ENCODE data around the gene KCNJ12.

KCNJ12 gene

DNA sequence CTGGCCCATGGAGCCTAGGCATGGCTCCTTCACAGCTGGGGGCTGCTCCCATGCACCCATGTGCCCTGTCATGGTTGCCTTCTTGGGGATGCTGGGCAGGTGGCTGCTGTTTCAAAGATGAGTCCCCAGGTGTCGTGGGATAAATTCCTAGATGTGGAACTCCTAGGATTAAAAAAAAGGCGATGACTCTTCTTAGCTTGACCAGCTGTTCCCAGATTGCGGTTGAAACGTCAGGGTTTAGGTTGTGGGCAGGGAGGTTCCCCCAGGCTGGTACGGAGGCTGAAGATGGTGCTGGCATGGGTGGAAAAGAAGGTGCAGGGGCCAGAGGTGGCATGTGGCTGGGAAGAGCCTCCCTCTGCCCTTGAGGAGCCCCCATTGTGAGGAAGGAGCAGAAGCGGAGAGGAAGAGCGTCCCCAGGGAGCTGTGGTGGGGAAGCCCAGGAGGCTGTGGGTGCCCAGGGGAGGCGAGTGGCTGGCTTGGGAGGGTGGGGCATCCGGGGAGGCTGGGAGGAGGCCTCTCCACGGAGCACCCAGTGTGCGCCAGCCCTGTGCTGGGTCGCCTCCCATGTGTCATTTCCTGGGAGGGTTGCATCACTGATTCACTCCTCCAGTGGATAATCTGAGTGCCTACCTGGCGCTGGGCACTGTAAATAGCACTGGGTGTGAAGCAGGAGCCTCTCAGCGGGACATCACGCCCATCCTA lies 7.5 kb upstream of the KCNJ12 start:
- no peak for DNase-seq

DNA sequence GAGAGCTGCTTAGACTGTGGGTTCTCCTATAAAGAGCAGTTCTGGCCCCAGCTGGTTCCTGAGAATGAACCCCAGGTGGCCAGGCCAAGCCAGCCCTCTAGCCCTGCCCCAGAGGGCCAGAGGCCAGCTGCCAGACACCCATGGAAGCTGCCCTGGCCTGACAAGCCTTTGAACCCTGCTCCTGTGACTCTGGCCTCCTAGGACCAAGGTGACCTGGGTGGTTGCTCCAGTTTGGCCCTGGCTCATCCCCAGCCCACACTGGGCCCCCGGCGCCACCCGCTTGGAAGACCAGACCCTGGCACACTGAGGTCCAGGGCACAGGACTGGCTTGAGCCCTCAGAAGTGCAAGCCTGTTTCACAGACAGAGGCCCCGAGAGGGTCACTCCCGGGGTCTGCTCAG lies 6.8 kb upstream of the KCNJ12 start:
- no peak for DNase-seq

DNA sequence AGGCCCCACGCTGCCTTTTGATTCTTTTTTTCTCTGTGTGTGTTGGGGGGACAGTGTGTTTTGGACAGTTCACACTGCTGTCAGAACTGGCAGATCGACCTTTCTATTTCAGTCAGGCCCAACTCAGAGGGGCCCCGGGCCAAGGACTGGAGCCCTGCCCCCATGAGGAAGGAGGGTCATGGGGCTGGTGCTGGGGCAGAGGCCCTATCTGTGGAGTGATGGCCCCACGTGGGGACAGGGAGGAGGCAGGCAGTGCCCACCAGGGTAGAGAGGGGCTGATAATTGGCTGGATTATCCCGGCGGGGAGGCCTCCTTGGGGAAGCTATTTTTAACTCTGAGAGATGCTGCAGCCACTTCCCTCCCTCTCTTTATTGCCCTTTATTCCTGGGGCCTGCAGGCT lies 5.7 kb upstream of the KCNJ12 start:
- no peak for DNase-seq

DNA sequence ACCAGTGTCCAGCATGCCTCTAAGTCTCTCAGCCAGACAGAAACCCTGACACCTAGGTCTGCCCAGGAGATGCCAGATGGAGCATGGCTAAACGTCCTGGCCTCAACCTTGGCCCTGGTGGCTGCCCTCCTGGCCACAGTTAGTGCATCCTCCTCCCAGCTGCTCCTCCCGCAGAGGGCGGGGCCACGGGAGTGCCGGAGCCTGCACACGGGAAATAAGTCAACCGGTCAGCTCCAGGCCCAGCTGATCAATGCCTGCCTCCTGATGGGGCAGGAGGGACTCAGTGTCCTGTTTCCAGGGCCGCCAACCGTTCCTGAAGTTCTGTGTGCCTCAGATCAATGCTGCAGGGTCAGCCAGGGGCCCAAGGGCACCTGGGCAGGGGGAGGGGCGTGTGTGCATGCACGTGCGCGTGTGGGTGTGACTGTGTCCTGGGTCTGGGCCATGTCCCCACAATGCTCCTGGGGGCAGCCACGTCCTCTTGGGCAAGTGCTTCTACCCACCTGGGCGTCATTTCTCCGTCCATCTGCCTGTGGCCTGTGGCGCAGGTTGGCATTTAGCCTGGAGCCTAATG lies 4.6 kb upstream of the KCNJ12 start:
- no peak for DNase-seq

DNA sequence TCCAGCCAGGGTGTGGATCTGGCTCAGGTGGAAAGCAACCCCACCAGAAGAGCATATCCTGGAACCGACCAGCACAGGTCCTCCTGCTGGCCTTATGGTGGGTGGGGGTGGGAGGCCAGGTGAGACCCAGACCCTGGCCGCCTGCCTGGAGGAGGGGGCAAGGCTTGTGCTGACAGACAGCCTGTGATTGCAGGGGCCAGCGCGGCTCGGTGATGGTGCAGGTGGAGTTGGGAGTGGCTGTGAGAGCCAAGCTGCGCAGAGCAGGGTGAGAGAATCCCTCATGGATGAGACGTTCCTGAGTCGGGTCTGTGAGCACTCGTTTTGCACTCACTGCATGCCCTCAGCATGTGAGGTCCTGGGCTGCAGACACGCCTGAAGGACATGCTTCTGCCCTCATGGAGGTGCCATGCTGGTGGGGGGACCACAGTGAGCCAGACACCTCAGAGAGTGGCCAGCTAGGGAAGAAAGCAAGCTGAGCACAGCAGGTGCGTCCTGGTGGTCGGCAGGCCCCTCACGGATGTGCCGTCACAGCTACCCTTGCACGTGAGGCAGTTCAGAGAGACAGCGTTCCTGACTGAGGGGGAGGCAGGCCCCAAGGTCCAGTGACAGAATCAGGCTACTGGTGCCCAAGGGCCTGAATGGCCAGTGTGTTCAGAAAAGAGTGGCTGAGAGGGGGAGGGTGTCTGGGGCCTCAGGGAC lies 3.8 kb upstream of the KCNJ12 start:
- no peak for DNase-seq

DNA sequence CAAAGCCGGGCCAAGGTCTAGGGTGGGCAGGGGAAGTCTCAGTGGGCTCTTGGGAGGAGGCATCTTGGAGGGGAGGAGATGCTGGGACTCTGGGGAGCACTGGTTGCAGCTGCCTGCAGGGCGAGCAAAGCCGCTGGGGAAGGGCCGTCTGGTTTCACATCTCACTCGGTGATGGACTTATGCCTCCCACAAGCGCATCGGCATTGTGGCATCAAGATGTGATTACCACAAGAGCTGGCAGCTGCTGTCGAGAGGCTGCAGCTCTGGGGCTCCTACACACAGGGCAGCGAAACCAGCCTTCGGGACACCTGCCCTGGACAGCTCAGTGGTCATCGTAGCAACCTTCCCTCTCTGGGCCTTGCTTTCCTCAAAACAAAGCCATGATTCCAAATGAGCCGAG lies 3.1 kb upstream of the KCNJ12 start:
- DNase-seq = no peak

DNA sequence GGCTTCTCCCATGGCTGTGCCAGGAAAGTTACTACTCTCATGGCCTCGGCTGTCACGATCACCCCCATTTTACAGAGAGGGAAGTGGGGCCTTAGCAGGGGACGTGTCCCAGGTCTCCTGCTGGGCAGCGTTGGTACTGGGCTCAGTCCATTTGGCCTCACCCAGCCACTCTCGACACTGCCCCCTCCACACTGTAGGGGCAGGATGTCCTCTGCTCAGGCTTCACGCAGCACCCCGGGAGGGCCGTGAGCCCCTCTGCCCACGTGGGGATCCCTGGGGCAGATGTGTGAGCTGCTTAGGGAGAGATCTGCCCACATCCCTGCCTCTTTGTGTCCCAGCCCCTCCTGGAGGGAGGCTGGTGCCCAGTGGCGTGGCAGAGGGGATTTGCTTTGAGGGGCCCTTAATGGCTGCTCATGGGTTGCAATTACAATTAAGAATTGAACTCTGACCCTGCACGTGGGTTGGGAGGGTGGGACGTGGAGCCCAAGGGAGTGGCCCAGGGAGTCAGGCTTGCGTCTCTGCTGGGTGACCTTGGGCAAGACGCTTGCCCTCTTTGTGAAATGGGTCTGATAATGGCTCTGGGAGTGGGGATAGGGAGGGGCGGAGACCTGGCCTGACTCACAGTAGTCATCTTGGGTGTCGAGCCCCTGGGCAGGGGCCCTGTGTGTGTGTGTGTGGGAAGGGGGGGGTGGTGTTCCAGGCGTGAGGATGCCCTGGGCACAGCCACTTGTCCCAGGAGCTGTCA lies 2.3 kb upstream of the KCNJ12 start:
- no peak for DNase-seq

DNA sequence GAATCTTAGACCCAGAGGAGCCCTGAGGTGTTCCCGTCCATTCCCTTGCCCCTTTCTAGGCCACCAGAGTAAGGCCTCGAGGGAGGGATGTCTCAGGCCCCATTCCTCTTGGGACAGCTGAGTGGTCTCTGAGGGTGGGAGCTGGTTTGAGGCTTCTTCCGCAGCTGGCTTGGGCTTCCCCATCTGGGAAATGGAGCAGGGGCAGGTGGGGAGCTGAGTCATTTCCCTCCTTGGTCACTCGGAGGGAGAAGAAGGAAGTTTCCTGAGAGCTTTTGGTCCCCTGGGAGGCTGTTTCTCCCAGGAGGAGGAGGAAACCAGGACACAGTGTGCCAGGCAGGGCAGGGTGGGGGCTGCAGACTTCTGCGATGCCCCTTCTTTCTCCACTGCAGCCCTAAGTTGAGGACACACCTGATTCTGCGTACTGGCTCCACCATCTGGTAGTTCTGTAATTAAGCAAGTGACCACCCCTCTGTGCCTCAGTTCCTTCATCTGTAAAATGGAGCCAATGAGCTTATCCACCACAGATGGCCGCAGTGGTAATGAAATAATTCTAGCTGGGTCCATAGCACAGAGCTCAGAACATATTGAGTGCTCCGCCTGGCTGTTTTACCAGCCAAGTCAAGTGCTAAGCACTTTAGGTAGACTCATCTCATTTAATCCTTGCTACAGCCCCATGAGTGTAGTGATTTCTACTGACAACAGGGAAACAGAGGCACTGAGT lies 1.6 kb upstream of the KCNJ12 start:
- DNase-seq = no peak

DNA sequence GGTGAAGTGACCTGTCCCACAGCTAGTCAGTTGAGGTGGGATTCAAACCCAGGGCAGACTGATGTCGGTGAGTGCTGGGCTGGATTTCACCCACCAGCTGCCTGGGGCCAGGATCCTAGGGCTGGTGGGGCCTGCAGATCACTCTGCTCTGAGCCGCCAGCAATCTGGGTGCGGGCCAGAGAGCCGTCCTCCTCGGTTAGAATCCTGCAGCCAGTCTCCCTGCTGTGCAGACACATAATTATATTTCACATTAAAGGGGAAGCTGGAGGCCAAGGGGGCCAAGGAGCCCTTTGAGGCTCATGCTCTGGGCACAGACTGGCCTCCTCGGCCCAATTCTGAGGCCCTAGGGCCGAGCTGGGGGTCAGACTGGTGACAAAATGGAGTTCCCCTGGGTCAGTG lies 996 bp upstream of the KCNJ12 start:
- no peak for DNase-seq

DNA sequence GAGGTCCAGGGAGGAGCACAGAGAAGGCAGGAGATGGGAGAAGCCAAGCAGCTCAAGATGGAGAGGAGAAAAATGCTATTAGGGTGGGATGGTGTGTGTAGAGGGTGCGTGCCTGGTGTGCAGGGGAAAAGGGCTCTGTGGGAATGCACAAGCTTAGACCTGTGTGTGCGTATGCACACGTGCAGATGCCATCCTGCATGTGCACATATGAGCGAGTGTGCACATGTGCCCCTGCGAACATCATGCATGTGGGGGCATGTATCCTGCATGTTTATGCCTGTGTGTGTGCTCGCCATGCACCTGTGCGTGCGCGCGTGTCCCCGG lies 438 bp upstream of the KCNJ12 start:
- DNase-seq = no peak

DNA sequence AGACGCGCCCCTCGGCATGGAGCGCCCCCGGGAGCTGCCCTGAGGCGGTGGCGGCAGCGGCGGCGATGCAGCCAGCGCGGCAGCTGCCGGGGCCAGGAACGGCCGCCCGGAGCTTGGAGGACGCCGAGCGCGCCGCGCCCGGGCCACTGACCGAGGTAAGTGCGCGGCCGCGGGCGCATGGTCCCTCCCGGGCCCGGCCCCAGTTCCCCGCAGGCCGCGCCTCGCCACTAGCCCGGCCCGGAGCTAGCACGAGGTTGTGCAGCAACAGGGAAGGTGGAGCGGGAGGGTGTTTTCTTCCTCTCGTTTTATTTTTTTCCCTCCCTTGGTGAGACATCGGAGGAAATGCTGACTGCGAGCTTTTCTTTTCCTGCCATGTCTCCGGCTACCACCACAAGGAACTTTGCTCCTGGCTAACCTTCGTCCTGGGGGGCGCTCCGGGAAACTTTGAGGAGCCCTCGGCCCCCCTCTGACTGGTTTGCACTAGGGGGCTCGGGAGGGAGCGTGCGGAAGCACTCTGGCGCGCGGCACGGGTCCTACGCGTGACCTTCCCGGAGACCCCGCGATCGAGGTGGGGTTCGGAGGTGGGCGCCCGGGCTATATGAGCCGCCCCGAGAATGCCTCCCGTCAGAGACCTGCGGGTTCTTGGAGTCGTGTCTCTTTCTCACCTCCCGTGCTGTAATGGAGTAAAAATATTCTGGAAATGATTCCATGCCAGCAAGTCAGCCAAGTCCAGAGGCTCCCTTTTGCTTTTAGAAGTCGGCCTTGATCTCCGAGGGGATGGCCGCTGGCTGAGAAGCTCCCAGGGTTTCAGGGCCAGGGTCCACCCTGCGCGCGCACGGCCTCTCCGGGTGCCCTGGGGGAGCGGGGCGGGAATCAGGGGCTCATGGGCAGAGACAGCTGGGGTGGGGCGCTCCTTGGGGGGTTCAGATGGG lies 868 bp downstream of the KCNJ12 start:
- no peak for DNase-seq

DNA sequence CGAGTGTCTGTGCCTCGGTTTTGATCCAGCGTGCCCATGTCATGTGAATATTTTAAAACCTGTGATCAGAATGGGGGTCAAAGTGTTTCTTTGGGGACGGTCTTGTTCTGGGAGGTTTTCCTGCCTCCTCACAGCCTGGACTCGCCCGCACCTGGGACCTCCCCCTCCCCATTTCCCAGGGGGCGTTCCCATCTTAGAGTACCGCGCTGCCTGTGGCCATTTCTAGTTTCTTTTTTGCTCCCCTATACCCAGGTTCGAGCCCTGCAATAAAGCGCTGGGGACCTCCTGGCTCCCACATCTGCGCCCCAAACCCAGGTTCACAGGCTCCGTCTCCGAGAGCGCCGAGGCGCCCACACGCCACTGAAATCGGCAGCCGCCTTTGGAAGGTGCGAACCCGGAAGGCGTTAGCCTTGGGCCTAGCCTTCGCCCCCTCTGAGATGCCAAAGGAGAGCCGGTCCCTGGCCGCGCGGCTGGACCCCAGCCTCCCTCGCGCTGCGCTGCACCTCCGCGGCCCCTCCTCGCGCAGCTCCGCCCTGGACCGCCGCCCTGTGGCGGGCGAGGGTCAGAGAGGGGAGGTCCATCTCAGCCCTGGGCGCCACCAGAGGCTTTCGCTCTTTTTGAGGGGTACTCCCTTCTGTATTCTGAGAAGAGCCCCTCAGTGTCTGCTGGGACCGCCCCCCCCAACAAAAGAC lies 1.7 kb downstream of the KCNJ12 start:
- DNase-seq = no peak

DNA sequence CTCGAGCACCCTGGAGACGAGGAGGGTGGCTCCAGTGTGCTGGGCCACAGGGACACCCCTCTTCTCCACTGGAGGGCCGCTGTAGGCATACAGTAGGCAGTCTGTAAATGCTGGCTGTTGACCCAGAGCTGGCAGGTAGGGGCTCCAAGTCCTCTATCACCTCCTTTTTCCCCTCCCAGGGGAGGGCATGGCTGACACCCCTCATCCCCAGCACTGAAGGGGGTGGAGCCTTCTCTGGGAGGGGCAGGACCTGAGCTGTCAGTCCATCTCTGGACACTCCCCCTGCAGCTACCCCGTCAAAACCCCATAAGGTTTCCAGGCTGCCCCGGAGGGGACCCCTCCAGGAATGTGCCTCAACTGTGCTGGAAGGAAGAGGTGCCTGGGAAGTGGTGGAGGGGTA lies 2.4 kb downstream of the KCNJ12 start:
- no peak for DNase-seq

DNA sequence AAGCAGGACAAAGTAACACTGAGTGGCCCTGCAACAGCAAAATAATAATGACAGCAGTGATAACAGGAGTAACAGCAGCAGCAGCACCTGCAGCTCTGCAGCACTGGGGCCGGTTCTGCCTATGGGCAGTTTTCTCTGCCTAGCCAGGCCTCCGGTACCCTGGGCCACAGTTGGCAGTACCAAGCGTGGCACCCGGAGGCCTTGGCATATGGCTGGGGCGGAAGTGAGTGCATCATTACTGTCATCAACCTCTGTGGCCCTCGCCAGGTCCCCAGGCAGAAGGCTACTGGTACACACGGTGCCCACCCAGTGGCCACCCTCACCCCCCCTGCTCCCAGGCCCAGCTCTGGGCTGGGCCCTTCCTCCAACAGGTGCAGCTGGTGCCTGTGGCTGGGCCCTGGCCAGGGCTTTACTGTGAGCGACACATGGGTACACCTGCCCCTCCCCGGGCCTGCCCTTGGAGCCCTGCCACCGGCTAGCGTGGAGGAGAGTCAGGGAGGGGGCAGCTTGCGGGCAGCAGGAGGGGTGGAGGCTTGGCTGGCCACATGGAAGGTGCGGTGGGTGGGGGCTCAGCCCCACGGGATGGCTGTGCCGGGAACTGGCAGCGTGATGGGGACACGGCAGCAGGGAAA lies 3.0 kb downstream of the KCNJ12 start:
- no peak for DNase-seq

DNA sequence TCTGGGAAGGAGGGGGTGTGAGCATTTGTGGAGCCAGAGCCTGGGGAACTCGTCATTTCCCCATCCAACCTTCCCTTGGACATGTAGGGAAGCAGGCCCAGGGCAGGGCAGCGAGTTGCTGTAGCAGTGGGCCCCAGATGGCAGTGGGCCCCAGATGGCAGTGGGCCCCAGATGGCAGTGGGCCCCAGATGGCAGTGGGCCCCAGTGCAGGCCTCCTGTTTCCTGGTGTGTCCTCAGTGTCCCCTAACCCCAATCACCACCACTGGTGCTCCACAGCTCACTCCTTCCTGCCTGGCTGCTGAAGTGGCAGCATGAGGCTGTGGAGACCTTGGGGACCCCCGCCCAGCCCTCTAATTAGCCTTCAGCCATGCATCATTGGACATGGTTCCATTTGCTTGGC lies 4.5 kb downstream of the KCNJ12 start:
- no peak for DNase-seq

DNA sequence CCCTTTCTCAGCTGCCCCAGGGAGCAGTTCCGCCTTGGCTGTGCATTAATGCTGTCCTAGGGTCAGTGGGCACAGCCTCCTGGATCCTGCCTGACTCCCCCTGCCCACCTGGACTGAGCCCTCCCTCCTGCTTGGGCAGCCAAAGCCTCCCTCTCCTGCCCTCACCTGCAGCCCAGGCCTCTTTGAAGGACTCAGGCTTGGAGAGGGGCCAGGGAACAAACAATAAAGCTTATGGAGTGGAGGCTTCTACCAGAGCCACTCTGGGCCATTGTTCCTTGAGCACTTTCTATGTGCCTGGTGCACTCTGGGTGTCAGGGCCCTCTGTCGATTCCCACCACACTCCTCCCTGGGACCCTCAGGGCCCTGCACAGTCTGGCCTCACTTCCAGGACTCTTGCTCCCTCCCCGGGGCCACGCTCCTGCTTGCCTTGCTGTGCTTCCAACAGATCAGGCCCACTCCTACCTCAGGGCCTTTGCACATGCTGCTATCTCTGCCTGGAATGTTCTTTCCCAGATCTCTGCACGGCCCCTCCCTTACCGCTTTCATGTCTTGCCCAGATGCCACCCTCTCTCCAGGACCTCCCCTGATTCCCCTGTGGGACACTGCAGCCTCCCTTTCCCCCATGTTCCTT lies 5.0 kb downstream of the KCNJ12 start:
- no peak for DNase-seq

DNA sequence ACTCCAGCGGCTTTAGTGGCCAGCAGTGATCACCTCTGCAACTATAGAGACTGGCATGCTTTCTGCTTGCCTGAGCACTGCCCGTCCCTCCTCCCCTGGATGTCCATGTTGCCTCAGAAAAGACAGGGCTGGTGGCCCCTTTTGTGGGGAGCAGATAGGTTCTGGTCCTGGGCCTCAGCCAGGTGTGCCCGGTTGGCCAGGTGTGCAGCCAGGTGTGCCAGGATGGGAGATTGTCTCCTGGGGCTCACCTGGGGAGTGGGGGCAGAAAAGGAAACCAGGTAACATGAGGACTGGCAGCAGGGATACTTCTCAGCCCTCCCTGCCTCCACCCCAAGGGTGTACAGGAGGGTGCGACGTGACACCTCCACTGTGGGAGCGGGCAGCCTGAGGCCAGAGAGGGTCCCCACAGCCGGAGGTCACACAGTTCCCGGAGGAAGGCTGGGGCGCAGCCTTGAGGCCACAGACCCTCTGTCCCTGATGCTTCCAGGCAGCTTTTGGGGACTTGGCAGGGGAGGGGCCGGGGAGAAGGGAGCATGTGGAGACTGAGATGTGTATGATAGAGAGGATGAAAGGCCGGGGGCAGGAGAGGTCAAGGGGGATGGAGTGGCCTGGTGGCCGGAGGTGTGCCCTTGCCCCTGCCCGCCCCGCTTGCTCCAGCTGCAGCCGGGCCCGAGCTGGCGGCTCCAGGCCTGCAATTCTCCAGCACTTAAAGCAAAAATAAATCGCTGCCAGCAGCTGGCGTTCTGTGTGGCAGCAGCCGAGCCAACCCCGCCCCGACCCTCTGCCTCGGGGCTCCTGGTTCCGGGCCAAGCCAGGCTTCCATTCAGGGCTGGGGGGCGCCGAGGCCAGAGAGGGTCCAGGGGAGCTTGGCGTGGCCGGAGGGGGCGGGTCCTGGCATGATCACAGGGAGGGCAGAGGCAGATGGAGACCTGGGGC lies 6.7 kb downstream of the KCNJ12 start:
- no peak for DNase-seq

DNA sequence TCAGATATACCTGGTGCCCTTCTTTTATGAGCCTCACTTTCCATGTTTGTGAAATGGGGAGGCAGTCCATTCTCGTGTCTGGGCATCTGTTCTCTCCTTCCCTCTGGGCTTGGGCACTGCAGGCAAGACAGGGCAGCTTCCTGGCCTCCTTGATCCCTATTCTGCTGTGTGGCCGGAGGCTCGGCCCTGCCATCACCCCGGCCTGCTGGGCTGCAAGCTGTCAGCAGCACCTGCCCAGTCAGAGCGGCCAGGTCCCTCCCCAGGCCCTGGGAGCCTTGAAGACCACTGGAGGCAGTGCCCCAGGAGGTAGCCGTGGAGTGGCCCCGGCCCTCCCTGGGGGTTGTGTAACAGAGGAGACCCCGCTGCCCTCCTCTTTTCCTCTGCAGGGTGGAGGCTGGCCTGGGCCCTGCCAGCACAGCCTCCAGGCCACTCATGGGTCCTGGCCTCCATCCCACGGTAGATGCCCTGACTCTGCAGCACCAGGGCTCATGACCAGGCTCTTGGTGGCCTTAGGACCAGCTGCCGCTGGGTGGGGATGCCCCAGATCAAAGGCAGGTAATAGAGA lies 9.2 kb downstream of the KCNJ12 start:
- DNase-seq = no peak

DNA sequence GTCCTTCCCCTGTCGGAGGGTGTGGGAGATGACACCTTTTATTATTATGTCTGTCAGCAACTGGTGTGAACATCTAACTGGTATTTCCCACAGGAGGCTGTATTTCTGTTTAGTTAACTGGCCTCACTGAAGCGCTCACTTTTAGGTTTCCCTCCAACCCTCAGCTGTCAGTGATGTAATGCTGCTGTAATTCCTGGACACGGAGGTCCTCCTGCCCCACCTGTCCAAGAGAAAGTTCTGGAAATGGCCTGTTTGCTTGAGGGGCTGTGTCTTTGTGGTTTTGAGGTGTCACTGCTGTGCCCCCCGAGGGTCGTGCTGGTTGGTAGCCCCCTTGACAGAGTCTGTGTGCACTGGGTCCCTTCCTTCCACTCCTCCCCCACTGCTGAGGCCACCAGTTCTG lies 11.5 kb downstream of the KCNJ12 start:
- DNase-seq = no peak

Measured in CD4-positive, alpha-beta T cell treated with Interleukin-15 for 1 hour (primary cell).